Pons (tissue), 1 donor: ENCODE measurements around the gene HLA-DQB1.
"Not testable (repeated sequence)": the region's sequence is repeated elsewhere in the genome, so short reads cannot be mapped to it uniquely, and the experiment has no call there.

Experiments
- DNase-seq: peaks from one replicate; pipeline ENCODE4 v3.0.0-alpha.2; 2016; ENCODE audit warnings: low spot score

HLA-DQB1 gene

GRCh38 chr6:32666420-32667300, at the start of gene HLA-DQB1:
HLA-DQB1 (minus strand) TSS chr6:32666657; CDS start chr6:32666607, 50 bp downstream.
- DNase-seq = peak; percentile 85

GRCh38 chr6:32713241-32713640, 46.8 kb upstream of the HLA-DQB1 start:
- peak; percentile 8 for DNase-seq

- DNase-seq = no peak
These were observed 43.2 kb upstream of the HLA-DQB1 start for GRCh38 chr6:32709625-32710024.

- not testable (repeated sequence) for DNase-seq
These were observed 38.7 kb upstream of the HLA-DQB1 start for GRCh38 chr6:32705164-32705563.

- no peak for DNase-seq
These were observed 36.9 kb upstream of the HLA-DQB1 start for GRCh38 chr6:32703347-32703746.

- peak; percentile 80 for DNase-seq
These were observed 34.1 kb upstream of the HLA-DQB1 start for GRCh38 chr6:32700391-32701040.

- no peak for DNase-seq
These were observed 30.6 kb upstream of the HLA-DQB1 start for GRCh38 chr6:32697031-32697430.

- no peak for DNase-seq
These were observed 25.6 kb upstream of the HLA-DQB1 start for GRCh38 chr6:32692019-32692418.

- peak; percentile 38 for DNase-seq
These were observed 23.4 kb upstream of the HLA-DQB1 start for GRCh38 chr6:32689531-32690501.

GRCh38 chr6:32685603-32686002, 19.1 kb upstream of the HLA-DQB1 start:
- DNase-seq = no peak

GRCh38 chr6:32684246-32684645, 17.8 kb upstream of the HLA-DQB1 start:
- no peak for DNase-seq

GRCh38 chr6:32680055-32680454, 13.6 kb upstream of the HLA-DQB1 start:
- DNase-seq = no peak

GRCh38 chr6:32679492-32679891, 13.0 kb upstream of the HLA-DQB1 start:
- no peak for DNase-seq

- not testable (repeated sequence) for DNase-seq
These were observed 7.7 kb upstream of the HLA-DQB1 start for GRCh38 chr6:32674123-32674522.

- DNase-seq = not testable (repeated sequence)
These were observed 5.5 kb upstream of the HLA-DQB1 start for GRCh38 chr6:32671908-32672307.

GRCh38 chr6:32669893-32670292, 3.4 kb upstream of the HLA-DQB1 start:
- DNase-seq = no peak

- no peak for DNase-seq
These were observed 2.8 kb upstream of the HLA-DQB1 start for GRCh38 chr6:32669240-32669639.

GRCh38 chr6:32668226-32668747, 1.8 kb upstream of the HLA-DQB1 start:
- DNase-seq = peak; percentile 79

GRCh38 chr6:32665661-32666060, 796 bp downstream of the HLA-DQB1 start:
- no peak for DNase-seq

GRCh38 chr6:32664827-32665362, 1.6 kb downstream of the HLA-DQB1 start:
- DNase-seq = no peak

GRCh38 chr6:32664354-32664753, 2.1 kb downstream of the HLA-DQB1 start:
- DNase-seq = no peak

GRCh38 chr6:32662836-32663235, 3.6 kb downstream of the HLA-DQB1 start:
- no peak for DNase-seq
